Endothelial cell of umbilical vein (primary cell): ENCODE results near the gene ADARB2. TPM values are rescaled to one million over a fixed set of nuclear protein-coding genes. Genes with fewer than 3 reads are reported as not detected.

Experiments used
- BruUV-seq: library from RNA; stranded (reverse); fragments of 400-500 nt; replicated peaks from 2 replicates; lab custom pipeline; 2021; lab: Mats Ljungman, UMichigan
- CTCF ChIA-PET: fragments of 300-600, 350-600 bp; sonication (Branson Sonifier 250); formaldehyde crosslinking; loops from one replicate; lab custom pipeline; 2021; ENCODE audit warnings: antibody characterized with exemption, inconsistent platforms; lab: Charles Lee
- POLR2A ChIA-PET: fragments of 300-600, 350-600 bp; sonication (Branson Sonifier 250); formaldehyde crosslinking; loops from one replicate; lab custom pipeline; 2021; ENCODE audit warnings: antibody characterized with exemption, inconsistent platforms; lab: Charles Lee
- DNase-seq: peaks from one replicate; pipeline ENCODE4 v3.0.0-alpha.2; 2011; ENCODE audit warnings: low read depth, low spot score
- FAIRE-seq: peaks from 2 replicates; lab custom pipeline; 2011; peaks lifted over from hg19 to GRCh38; lab: Jason Lieb, UNC
- H2AFZ ChIP-seq: 2 replicates; pipeline ENCODE4 v1.6.0; 2012; ENCODE audit warnings: low read depth, low read length, control low read depth, inconsistent platforms
- H3K27ac ChIP-seq: 2 replicates; pipeline ENCODE4 v1.5.1; 2011; ENCODE audit warnings: low read depth, mild to moderate bottlenecking, control low read depth, low read length, moderate library complexity; ENCODE audit not compliant: insufficient read depth
- H3K27me3 ChIP-seq, 2 experiments: 2 replicates each; pipeline versions ENCODE4 v1.6.0 to v1.6.1; 2011; ENCODE audit warnings: low read length in 2 of 2, mixed read lengths in 1 of 2; ENCODE audit not compliant: control insufficient read depth in 2 of 2, insufficient read depth in 2 of 2
- H3K36me3 ChIP-seq, 2 experiments: 2 replicates in 1 of 2; 3 replicates in 1 of 2; pipeline ENCODE4 v1.5.1; 2011; ENCODE audit warnings: low read length in 2 of 2, mild to moderate bottlenecking in 1 of 2, moderate library complexity in 1 of 2; ENCODE audit not compliant: control insufficient read depth in 2 of 2, insufficient read depth in 2 of 2; ENCODE audit errors: extremely low read depth in 1 of 2
- H3K4me1 ChIP-seq: 3 replicates; pipeline ENCODE4 v1.5.1; 2011; ENCODE audit warnings: mild to moderate bottlenecking, low read length; ENCODE audit not compliant: control insufficient read depth, insufficient read depth; ENCODE audit errors: extremely low read depth
- H3K4me2 ChIP-seq: 2 replicates; pipeline ENCODE4 v1.6.1; 2011; ENCODE audit warnings: low read length, control low read depth, mixed read lengths; ENCODE audit not compliant: insufficient read depth
- H3K4me3 ChIP-seq, 3 experiments: fragments of 200-600 bp in 1 of 3; sonication (generic), shearing (Covaris generic) in 1 of 3; replicated peaks in 1 of 3; 2 replicates each; pipeline ENCODE4 v1.5.1; 2011 to 2016; ENCODE audit warnings: control low read depth in 3 of 3, low read length in 3 of 3, mild to moderate bottlenecking in 2 of 3, inconsistent platforms in 1 of 3, low read depth in 1 of 3, moderate library complexity in 1 of 3; ENCODE audit not compliant: insufficient read depth in 1 of 3
- H3K79me2 ChIP-seq: 2 replicates; pipeline ENCODE4 v1.6.0; 2012; ENCODE audit warnings: low read length, inconsistent platforms; ENCODE audit not compliant: control insufficient read depth, insufficient read depth
- H3K9ac ChIP-seq: replicated peaks from 2 replicates; pipeline ENCODE3; 2011; ENCODE audit warnings: low read length, control low read depth; ENCODE audit not compliant: insufficient read depth; ENCODE audit errors: extremely low read depth
- H3K9me1 ChIP-seq: replicated peaks from 3 replicates; pipeline ENCODE4 v1.6.0; 2011; ENCODE audit warnings: mild to moderate bottlenecking, low read length; ENCODE audit not compliant: control insufficient read depth, insufficient read depth; ENCODE audit errors: extremely low read depth
- H3K9me3 ChIP-seq: replicated peaks from 2 replicates; pipeline ENCODE4 v1.5.1; 2012; ENCODE audit warnings: low read length, inconsistent platforms; ENCODE audit not compliant: control insufficient read depth, insufficient read depth
- H4K20me1 ChIP-seq: replicated peaks from 2 replicates; pipeline ENCODE3; 2011; ENCODE audit warnings: mild to moderate bottlenecking, low read length; ENCODE audit not compliant: control insufficient read depth, insufficient read depth; ENCODE audit errors: extremely low read depth
- CTCF ChIP-seq, 2 donors: IDR thresholded peaks; 1 replicate in 1 of 2; 2 replicates in 1 of 2; pipeline ENCODE4 v1.5.1; 2011; ENCODE audit warnings: low read length in 2 of 2, mild to moderate bottlenecking in 2 of 2, moderate library complexity in 2 of 2, control low read depth in 1 of 2, inconsistent platforms in 1 of 2, low read depth in 1 of 2; ENCODE audit not compliant: insufficient read depth in 1 of 2; ENCODE audit errors: extremely low read depth in 1 of 2
- EZH2 ChIP-seq: IDR thresholded peaks from 2 replicates; pipeline ENCODE4 v1.6.1; 2012; ENCODE audit warnings: borderline replicate concordance, low read depth, mild to moderate bottlenecking, moderate library complexity, low read length, inconsistent platforms; ENCODE audit not compliant: severe bottlenecking
- FOS ChIP-seq: IDR thresholded peaks from 2 replicates; pipeline ENCODE4 v1.6.1; 2011; ENCODE audit warnings: mild to moderate bottlenecking, low read length, moderate library complexity, borderline replicate concordance; ENCODE audit not compliant: insufficient read depth
- GATA2 ChIP-seq: IDR thresholded peaks from 2 replicates; pipeline ENCODE4 v1.7.0; 2011; ENCODE audit warnings: low read depth, mild to moderate bottlenecking, moderate library complexity, mixed read lengths, low read length; ENCODE audit not compliant: insufficient read length, insufficient read depth
- MAX ChIP-seq: IDR thresholded peaks from 2 replicates; pipeline ENCODE4 v1.6.1; 2011; ENCODE audit not compliant: insufficient read depth, insufficient read length
- POLR2AphosphoS5 ChIP-seq: IDR thresholded peaks from 2 replicates; pipeline ENCODE4 v1.6.1; 2012; ENCODE audit warnings: low read depth, mild to moderate bottlenecking, control low read depth, low read length, moderate library complexity; ENCODE audit not compliant: insufficient read depth
- dilution Hi-C: fragments of 300-500 bp; cut with MboI; formaldehyde crosslinking; loops from one replicate; pipeline ENCODE4 v1.15.0; 2019; ENCODE audit warnings: low sequenced_read_pairs; ENCODE audit not compliant: extremely low pct_ligation_motif_present
- intact Hi-C: fragments of 100-400 bp; cut with micrococcal nuclease; formaldehyde crosslinking; loops from one replicate; pipeline ENCODE4 v1.10.0; 2022
- polyA plus RNA-seq, 4 experiments: library from polyadenylated mRNA; depleted of rRNA in 3 of 4; stranded (reverse) in 3 of 4; unstranded in 1 of 4; fragments of >200 nt; gene quantifications; 2 replicates each; pipeline versions ENCODE4 v1.2.1 to v1.2.3, GENCODE V29; 2011 to 2012; ENCODE audit warnings: missing spikeins in 1 of 4
- total RNA-seq: library from RNA; stranded (reverse); gene quantifications from 2 replicates; pipeline ENCODE4 v1.2.3, GENCODE V29; 2021

Gene ADARB2
- total and polyA plus RNA-seq, 2 donors (not counting 3 experiments of a cell fraction or from before 2014, with no cell fraction given) = not detected

- dilution Hi-C loops (no loop called here), intact Hi-C loops (no loop called here)
- Histone ChIP-seq H3K27me3 (no peaks in the 10 kb centered on the region), H2AFZ (no peak overlapping the region), H3K36me3 (no peaks in the 10 kb centered on the region), H3K4me1 (no peaks in the 10 kb centered on the region), H4K20me1 (no peaks in the 10 kb centered on the region), H3K9me3 (no peaks in the 10 kb centered on the region), H3K9me1 (no peaks in the 10 kb centered on the region), H3K9ac (no peak overlapping the region), H3K4me3 (no peak overlapping the region), H3K27ac (no peak overlapping the region), H3K4me2 (no peak overlapping the region), H3K79me2 (no peaks in the 10 kb centered on the region)
- BruUV-seq = no TSS peak
- DNase-seq (no peak), FAIRE-seq (no peak)
- TF ChIP-seq FOS (no peak), GATA2 (no peak), EZH2 (no peak), POLR2AphosphoS5 (no peak), CTCF (IDR thresholded peaks at IDR 0.05; ENCODE audit: extremely low read depth in 1 of 2, insufficient read depth in 1 of 2, low read depth in 1 of 2, low read length in 2 of 2) (no peak), MAX (no peak)
- CTCF ChIA-PET = no interaction called here
- POLR2A ChIA-PET = no interaction called here
Measured at GRCh38 chr10:1228467-1228975, 508.8 kb downstream of the ADARB2 start.
